RWPE1 (cell line): ENCODE data around the gene RO60.

Experiments
- CTCF ChIA-PET: fragments of 350-600 bp; sonication (Branson Sonifier 250); formaldehyde crosslinking; extraction: SDS; loops from one replicate; lab custom pipeline; 2021; lab: Yijun Ruan, JAX
- POLR2A ChIA-PET: fragments of 400-600 bp; formaldehyde crosslinking; extraction: SDS; loops from one replicate; lab custom pipeline; 2020; ENCODE audit warnings: antibody characterized with exemption; ENCODE audit not compliant: low non-redundant PET; lab: Yijun Ruan, JAX
- DNase-seq: peaks from one replicate; pipeline ENCODE4 v3.0.0; 2012; ENCODE audit warnings: low spot score
- H3K27ac ChIP-seq: fragments of 450-650 bp; 2 replicates; pipeline ENCODE4 v1.5.1; 2017
- TF ChIP-seq, protein P1 (sequence below): fragments of 450-650 bp; conservative IDR thresholded peaks from 2 replicates; pipeline ENCODE4 v1.5.1; 2017; ENCODE audit warnings: low read depth, mild to moderate bottlenecking

RO60 gene

DNA sequence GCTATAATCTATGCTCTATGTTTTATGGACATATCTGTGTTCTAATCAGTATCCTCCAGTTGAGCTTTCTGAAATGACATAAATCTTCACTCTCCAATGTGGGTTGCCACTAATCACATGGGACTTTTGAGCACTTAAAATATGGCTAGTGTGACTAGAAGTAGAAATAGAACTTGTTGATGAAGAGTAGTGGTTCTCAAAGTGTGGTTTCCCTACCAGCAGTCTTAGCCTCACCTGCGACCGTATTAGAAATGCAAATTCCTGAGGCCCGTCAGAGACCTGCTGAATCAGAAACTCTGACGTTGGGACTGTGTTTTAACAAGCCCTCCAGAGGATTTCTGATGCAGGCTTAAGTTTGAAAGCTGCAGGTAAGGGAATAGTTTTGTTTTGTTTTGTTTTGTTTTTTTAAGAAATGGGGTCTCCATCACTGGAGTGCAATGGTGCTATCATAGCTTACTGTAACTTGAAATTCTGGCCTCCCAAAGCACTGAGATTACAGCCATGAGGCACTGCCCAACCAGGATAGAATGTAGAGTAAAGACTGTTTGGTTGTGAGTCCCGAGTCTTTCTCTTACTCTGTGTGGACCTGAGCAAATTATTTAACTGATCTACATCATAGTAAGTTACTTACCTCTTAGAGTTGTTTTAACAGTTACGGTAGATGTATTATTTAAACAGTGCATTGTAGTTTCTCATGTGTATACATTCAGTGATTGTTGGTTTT is 24.1 kb downstream of the RO60 start:
- ChIA-PET POLR2A (no interaction called here), CTCF (interaction anchor here (0.7 kb wide), 1 partner anchor 8 kb away, joined by 3 read pairs; no protein-coding TSS in a partner anchor)
- TF ChIP-seq, protein P1, sequence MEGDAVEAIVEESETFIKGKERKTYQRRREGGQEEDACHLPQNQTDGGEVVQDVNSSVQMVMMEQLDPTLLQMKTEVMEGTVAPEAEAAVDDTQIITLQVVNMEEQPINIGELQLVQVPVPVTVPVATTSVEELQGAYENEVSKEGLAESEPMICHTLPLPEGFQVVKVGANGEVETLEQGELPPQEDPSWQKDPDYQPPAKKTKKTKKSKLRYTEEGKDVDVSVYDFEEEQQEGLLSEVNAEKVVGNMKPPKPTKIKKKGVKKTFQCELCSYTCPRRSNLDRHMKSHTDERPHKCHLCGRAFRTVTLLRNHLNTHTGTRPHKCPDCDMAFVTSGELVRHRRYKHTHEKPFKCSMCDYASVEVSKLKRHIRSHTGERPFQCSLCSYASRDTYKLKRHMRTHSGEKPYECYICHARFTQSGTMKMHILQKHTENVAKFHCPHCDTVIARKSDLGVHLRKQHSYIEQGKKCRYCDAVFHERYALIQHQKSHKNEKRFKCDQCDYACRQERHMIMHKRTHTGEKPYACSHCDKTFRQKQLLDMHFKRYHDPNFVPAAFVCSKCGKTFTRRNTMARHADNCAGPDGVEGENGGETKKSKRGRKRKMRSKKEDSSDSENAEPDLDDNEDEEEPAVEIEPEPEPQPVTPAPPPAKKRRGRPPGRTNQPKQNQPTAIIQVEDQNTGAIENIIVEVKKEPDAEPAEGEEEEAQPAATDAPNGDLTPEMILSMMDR: no peak
- H3K27ac ChIP-seq: no peak overlapping the region
- DNase-seq: no peak

DNA sequence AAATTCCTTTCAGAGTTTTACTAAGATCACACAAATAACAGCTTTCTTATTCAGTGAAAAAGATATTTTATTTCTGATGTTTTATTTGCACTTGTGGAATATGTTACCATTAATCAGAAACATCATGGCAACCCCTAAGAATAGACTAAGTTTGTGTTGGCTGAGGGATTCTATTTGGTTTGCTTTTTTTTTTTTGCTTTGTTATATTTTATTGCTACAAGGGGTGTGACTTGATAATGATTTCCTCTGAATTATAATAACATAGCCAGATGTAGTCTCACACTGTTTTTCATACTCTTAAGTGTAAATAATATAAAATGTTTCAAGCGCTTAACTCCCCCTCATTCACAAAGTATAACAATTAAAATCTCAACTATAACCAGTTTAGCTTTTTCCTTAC is 25.9 kb downstream of the RO60 start:
- CTCF ChIA-PET: interaction anchor here (0.6 kb wide), 2 partner anchors 9 to 280 kb away, joined by 3 to 5 read pairs; no protein-coding TSS in a partner anchor
- TF ChIP-seq, protein P1: no peak
- H3K27ac ChIP-seq: no peak overlapping the region
- DNase-seq: no peak
- POLR2A ChIA-PET: no interaction called here

DNA sequence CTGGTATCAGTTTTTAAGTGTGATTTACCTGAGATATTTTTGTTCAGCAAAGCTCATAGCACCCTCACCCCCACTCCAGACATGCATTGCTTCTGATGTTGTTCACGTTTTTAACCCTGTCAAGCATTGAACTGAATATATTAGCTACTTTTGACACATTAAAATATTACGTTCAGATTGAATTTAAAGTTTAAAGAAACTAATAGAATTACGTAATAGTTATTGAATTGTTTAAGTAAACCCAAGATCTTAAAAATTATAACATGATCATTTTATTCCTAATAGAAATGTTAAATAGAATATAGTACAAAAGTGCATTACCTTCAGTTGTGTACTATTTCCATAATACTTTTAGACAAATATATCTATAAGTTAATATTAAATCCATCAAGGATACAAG is 26.9 kb downstream of the RO60 start:
- DNase-seq: no peak
- ChIA-PET CTCF (interaction anchor here (0.5 to 0.6 kb wide), 2 partner anchors 621 to 1215 kb away, joined by 3 read pairs; no protein-coding TSS in a partner anchor), POLR2A (no interaction called here)
- H3K27ac ChIP-seq: no peak overlapping the region
- TF ChIP-seq, protein P1: no peak

DNA sequence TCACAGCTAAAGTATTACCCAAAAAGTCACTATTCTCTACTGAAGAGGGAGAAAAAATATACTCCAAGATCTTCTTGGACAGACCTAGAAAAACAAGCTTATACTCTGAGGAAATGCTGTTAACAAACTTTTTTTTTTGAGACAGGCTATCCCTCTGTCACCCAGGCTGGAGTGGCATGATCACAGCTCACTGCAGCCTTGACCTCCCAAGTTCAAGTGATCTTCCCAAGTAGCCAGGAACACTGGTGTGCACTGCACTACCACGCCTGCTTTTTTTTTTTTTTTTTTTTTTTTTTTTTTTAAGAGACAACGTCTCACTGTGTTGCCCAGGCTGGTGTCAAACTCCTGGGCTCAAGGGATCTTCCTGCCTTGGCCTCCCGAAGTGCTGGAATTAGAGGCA is 28.5 kb downstream of the RO60 start:
- no peak overlapping the region for H3K27ac ChIP-seq
- ChIA-PET CTCF (interaction anchor here (0.7 kb wide), 1 partner anchor 17 kb away, joined by 7 read pairs; no protein-coding TSS in a partner anchor), POLR2A (no interaction called here)
- TF ChIP-seq, protein P1: no peak
- no peak for DNase-seq

DNA sequence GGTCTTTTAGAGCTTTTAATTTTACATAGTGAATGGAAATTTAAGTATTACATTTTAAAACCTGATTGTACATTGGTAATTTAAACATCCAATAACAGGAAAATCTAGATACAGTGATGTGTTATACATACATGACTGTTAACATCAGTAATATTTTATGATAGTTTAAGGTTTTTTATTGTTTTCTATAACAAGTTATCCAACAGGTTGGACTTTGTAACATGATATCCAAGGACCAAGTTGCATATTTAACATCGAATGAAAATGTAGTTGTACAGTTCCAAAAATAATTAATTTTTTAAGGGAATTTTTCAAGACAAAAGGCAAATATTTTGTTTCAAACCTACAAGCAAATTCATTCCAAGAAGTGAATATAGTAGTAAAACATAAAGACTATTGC is 31.5 kb downstream of the RO60 start:
- ChIA-PET CTCF (no interaction called here), POLR2A (no interaction called here)
- TF ChIP-seq, protein P1: no peak
- H3K27ac ChIP-seq: no peak overlapping the region
- no peak for DNase-seq

DNA sequence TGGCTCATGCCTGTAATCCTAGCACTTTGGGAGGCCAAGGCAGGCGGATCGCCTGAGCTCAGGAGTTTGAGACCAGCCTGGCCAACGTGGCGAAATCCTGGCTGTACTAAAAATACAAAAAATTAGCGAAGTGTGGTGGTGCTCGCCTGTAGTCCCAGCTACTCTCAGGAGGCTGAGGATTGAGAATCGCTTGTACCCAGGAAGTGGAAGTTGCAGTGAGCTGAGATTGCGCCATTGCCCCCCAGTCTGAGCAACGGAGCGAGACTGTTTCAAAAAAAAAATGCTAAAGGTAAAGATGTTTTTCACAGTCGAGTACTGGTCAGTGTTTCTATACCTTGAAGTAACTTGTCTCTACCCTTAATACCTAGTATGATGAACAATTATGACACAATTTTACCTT is 34.7 kb downstream of the RO60 start:
- H3K27ac ChIP-seq: no peak overlapping the region
- POLR2A ChIA-PET: no interaction called here
- no peak for DNase-seq
- TF ChIP-seq, protein P1: no peak
- CTCF ChIA-PET: interaction anchor here (0.9 kb wide), 1 partner anchor 24 kb away, joined by 3 read pairs; no protein-coding TSS in a partner anchor
